Fibroblast of villous mesenchyme (primary cell): ENCODE data around the gene ZFYVE16. TPM values are rescaled to one million over a fixed set of nuclear protein-coding genes. Genes with fewer than 3 reads are reported as not detected.
A peak's percentile ranks its signal among the peaks of the same experiment; 100 is the strongest.

Source experiments
- DNase-seq: peaks from one replicate; pipeline ENCODE4 v3.0.0-alpha.2; 2010; ENCODE audit warnings: low read depth
- H3K4me3 ChIP-seq: 2 replicates; pipeline ENCODE4 v1.5.1; 2011; ENCODE audit warnings: low read depth, mild to moderate bottlenecking, low read length
- small RNA-seq: library from RNA; depleted of rRNA; stranded (forward); fragments of <200 nt; gene quantifications from one replicate; pipeline ENCODE3, GENCODE V24; 2012
- total RNA-seq: library from RNA; depleted of rRNA; stranded (reverse); fragments of >200 nt; gene quantifications from 2 replicates; pipeline ENCODE4 v1.2.3, GENCODE V29; 2012
- TF ChIP-seq, protein P1 (sequence below): IDR thresholded peaks from 2 replicates; pipeline ENCODE4 v1.5.1; 2012; ENCODE audit warnings: low read depth, mild to moderate bottlenecking, low read length; ENCODE audit not compliant: insufficient read depth

Gene ZFYVE16
- total RNA-seq, 1 donor, result 40.6 TPM

GRCh38 chr5:80504833-80505232, 97.0 kb downstream of the ZFYVE16 start:
- no peak for DNase-seq
- TF ChIP-seq, protein P1, sequence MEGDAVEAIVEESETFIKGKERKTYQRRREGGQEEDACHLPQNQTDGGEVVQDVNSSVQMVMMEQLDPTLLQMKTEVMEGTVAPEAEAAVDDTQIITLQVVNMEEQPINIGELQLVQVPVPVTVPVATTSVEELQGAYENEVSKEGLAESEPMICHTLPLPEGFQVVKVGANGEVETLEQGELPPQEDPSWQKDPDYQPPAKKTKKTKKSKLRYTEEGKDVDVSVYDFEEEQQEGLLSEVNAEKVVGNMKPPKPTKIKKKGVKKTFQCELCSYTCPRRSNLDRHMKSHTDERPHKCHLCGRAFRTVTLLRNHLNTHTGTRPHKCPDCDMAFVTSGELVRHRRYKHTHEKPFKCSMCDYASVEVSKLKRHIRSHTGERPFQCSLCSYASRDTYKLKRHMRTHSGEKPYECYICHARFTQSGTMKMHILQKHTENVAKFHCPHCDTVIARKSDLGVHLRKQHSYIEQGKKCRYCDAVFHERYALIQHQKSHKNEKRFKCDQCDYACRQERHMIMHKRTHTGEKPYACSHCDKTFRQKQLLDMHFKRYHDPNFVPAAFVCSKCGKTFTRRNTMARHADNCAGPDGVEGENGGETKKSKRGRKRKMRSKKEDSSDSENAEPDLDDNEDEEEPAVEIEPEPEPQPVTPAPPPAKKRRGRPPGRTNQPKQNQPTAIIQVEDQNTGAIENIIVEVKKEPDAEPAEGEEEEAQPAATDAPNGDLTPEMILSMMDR, result no peak
- H3K4me3 ChIP-seq, result no peak overlapping the region

DNA sequence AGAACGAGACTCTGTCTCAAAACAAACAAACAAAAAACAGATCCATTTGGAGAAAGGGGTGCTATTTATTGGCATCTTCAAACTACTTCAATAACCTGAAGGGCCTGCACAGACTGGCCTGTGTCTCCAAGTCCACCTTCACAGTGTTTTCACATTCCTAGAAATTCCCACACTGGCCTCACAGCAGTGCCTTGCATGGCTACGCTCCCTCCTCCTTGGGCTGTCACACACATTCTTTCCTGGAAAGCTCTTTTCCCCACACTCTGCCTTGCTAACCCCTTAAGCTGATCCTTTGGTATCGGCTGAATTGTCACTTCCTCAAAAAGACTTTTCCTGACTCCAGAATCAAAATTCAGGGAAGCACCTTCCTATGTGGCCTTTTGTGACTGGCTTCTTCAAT, 99.8 kb downstream of the ZFYVE16 start:
- TF ChIP-seq, protein P1, result no peak
- no peak overlapping the region for H3K4me3 ChIP-seq
- DNase-seq, result no peak

DNA sequence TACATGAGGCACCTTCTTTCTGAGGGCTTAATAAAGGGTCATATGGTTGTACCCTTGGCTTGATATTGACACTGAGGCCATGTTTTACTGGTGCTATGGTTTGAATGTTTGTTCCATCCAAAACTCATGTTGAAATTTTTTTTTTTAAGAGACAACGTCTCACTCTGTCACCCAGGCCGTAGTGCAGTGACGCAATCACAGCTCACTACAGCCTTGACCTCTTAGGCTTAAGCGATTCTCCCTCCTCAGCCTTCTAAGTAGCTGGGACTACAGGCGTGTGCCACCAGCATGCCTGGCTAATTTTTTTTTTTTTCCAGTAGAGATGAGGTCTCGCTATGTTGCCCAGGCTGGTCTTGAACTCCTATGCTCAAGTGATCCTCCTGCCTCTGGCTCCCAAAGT, 101.0 kb downstream of the ZFYVE16 start:
- no peak overlapping the region for H3K4me3 ChIP-seq
- TF ChIP-seq, protein P1, result no peak
- DNase-seq, result no peak

DNA sequence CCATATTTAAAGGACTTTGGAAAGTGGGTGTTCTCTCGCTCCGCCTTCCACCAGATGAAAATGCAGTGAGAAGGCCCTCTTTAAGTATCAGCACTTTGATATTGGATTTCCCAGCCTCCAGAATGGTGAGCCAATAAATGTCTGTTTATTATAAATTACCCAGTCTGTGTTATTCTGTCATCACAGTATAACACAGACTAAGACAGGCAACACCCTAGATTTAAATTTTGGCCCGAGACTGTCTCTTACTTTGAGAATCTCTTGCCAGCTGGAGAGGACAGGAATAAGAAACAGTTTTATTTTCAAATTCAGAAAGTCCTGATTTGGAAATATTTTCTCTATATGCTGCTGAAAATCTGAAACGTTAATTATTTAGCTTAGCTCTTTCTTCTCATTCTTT, 101.5 kb downstream of the ZFYVE16 start:
- TF ChIP-seq, protein P1, result no peak
- no peak for DNase-seq
- no peak overlapping the region for H3K4me3 ChIP-seq

GRCh38 chr5:80516826-80517225, 109.0 kb downstream of the ZFYVE16 start:
- DNase-seq, result peak; percentile 80
- no peak overlapping the region for H3K4me3 ChIP-seq

More at GRCh38 chr5:80516826-80517225, 109.0 kb downstream of the ZFYVE16 start:
- TF ChIP-seq, protein P1, result no peak

Small RNA genes within 50 kb of the gene (small RNA-seq; reads per million reads assigned to genes)
- gene RNU6-211P, result not detected

Other genes with a start within 250 kb of the ZFYVE16 start
- 13.8 and 15.5 TPM in 2 replicates for gene SERINC5, start 152.0 kb upstream of the ZFYVE16 start, total RNA-seq
- gene SPZ1, start 88.1 kb upstream of the ZFYVE16 start, total RNA-seq, result not detected in 2 replicates
- 8.6 and 8.7 TPM in 2 replicates for gene FAM151B, start 80.0 kb downstream of the ZFYVE16 start, total RNA-seq
- gene ANKRD34B, start 162.2 kb downstream of the ZFYVE16 start, total RNA-seq, result not detected in 2 replicates
- gene MSH3, start 246.6 kb downstream of the ZFYVE16 start, total RNA-seq, result 17.1 and 22.5 TPM in 2 replicates
- 15.5 and 29.8 TPM in 2 replicates for gene DHFR, start 246.9 kb downstream of the ZFYVE16 start, total RNA-seq